ENCODE results near the gene IL36RN. TPM values are rescaled to one million over a fixed set of nuclear protein-coding genes. Genes with fewer than 3 reads are reported as not detected.

Gene IL36RN
- total RNA-seq, 3 donors from 2014 or later, result 0.61 to 3.9 (median 1.6) TPM

DNA sequence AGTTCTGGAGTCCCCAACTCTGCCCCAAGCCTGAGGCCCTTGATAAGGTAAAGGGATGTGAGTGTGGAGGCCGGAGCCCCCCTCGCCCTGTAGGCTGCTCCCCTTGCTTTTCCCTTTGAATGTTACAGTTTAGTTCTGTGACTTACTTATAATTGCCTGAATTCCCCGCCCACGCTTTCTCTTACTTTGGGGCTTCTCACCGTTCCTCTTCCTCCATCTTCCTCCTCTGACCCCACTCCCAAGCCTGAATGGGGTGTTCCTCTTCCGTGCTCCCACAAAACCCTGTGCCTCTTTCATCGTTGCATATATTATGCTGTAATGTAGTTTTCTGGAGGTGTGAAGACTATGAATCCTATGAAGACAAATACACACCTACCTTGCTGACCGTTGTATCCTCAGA lies 53.4 kb downstream of the IL36RN start:
- Mint-ChIP-seq H3K9me3 (no peaks in the 10 kb centered on the region), H3K36me3 (ENCODE audit: insufficient read depth) (no peaks in the 10 kb centered on the region), H3K4me1 (ENCODE audit: low read depth) (peaks cover 8% of the 10 kb centered on the region), H3K27me3 (ENCODE audit: low read depth) (peaks cover 8% of the 10 kb centered on the region), H3K4me3 (no peak overlapping the region)
- DNase-seq (no peak), ATAC-seq (no peak)

DNA sequence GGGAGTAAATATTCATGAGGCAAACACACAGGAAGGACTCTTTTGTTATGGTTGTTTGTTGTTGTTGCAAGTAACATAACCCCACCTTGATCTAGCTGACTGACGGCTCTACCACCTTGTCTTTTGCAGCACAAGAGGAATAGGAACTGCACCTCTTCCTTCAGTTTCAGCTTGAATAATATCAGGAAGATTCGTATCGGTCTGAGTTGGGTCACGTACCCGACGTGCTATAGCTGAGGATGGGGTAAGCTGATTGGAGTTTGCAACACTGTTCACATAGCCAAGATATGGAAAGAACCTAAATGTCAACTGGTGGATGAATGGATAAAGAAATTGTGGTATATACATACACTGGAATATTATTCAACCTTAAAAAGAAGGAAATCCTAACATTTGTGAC lies 53.9 kb downstream of the IL36RN start:
- H3K27me3 Mint-ChIP-seq (ENCODE audit: low read depth), result peaks cover 8% of the 10 kb centered on the region
- H3K4me3 Mint-ChIP-seq, result no peak overlapping the region
- no peaks in the 10 kb centered on the region for H3K36me3 Mint-ChIP-seq (ENCODE audit: insufficient read depth)
- ATAC-seq (no peak), DNase-seq (no peak)
- peaks cover 8% of the 10 kb centered on the region for H3K4me1 Mint-ChIP-seq (ENCODE audit: low read depth)
- no peaks in the 10 kb centered on the region for H3K9me3 Mint-ChIP-seq

DNA sequence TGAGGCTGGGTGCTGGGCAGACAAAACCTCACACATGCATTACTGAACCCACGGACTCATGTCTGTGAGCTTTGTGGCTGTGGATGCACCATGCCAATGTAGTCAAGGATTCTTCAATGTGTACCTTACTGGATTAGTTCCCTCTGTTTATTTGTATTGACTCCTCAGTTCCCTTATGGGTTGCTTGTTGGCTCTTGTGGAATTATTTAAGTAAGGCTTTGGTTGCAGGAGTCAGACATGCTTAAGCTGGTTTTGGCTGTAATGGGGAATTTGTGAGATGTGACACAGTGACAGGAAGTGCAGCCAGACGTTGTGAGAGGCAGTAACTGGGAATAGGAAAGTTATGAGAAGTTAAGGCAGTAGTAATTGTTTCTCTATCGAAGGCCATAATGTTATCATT lies 54.8 kb downstream of the IL36RN start:
- H3K27me3 Mint-ChIP-seq (ENCODE audit: low read depth), result peaks cover 3% of the 10 kb centered on the region

More for the DNA sequence above, 54.8 kb downstream of the IL36RN start:
- ATAC-seq, result no peak
- H3K36me3 Mint-ChIP-seq (ENCODE audit: insufficient read depth), result no peaks in the 10 kb centered on the region
- H3K9me3 Mint-ChIP-seq, result no peaks in the 10 kb centered on the region
- DNase-seq, result no peak
- H3K4me1 Mint-ChIP-seq (ENCODE audit: low read depth), result peaks cover 8% of the 10 kb centered on the region
- H3K4me3 Mint-ChIP-seq, result no peak overlapping the region

Other genes starting within 250 kb of the IL36RN start
- gene IL1B, start 222.4 kb upstream of the IL36RN start, total RNA-seq, result 1 to 10 TPM in 2 of 3 donors, under 1 TPM in 1; 0.42 to 1.6 (median 1.3) TPM
- gene IL37, start 148.0 kb upstream of the IL36RN start, total RNA-seq, result not detected
- not detected for gene IL36G, start 81.2 kb upstream of the IL36RN start, total RNA-seq
- gene IL36A, start 53.7 kb upstream of the IL36RN start, total RNA-seq, result not detected
- not detected for gene IL36B, start 6.3 kb upstream of the IL36RN start, total RNA-seq
- not detected for gene IL1F10, start 8.8 kb downstream of the IL36RN start, total RNA-seq
- 1 to 10 TPM; 1.2 to 2.5 (median 1.8) TPM for gene IL1RN, start 68.4 kb downstream of the IL36RN start, total RNA-seq
- 100 to 1,000 TPM; 155 to 172 (median 164) TPM for gene PSD4, start 114.8 kb downstream of the IL36RN start, total RNA-seq
- gene PAX8, start 219.7 kb downstream of the IL36RN start, total RNA-seq, result 1 to 10 TPM in 1 of 3 donors, under 1 TPM in 2; 0.73 to 1.1 (median 0.98) TPM